Gastrocnemius medialis (tissue), 4 donors: ENCODE data around the gene RGMA. TPM values are rescaled to one million over a fixed set of nuclear protein-coding genes. Genes with fewer than 3 reads are reported as not detected.

Experiments used
- ATAC-seq, 2 donors: fragments of 150-250 bp; one replicate each; pipeline ENCODE4 v1.9.1; 2016
- DNase-seq, 2 donors: peaks; one replicate each; pipeline ENCODE4 v3.0.0-alpha.2; 2019
- H3K27ac ChIP-seq, 4 donors: fragments of 200-600 bp; sonication (generic); 1 replicate in 1 of 4; 2 replicates in 3 of 4; pipeline ENCODE4 v1.5.1; 2016 to 2018; ENCODE audit warnings: mild to moderate bottlenecking in 2 of 4, moderate library complexity in 1 of 4
- H3K27me3 ChIP-seq, 3 donors: fragments of 200-600 bp; sonication (generic) in 2 of 3; 1 replicate in 1 of 3; 2 replicates in 2 of 3; pipeline versions ENCODE4 v1.5.1 to v1.6.0; 2016 to 2019; ENCODE audit warnings: mild to moderate bottlenecking in 1 of 3, moderate library complexity in 1 of 3
- H3K36me3 ChIP-seq, 2 donors: fragments of 200-600 bp; sonication (generic) in 1 of 2; one replicate each; pipeline ENCODE4 v1.5.1; 2017 to 2018
- H3K4me1 ChIP-seq, 2 donors: fragments of 200-600 bp; sonication (generic) in 1 of 2; one replicate each; pipeline ENCODE4 v1.5.1; 2016 to 2017; ENCODE audit warnings: mild to moderate bottlenecking in 2 of 2
- H3K4me3 ChIP-seq, 4 donors: fragments of 200-600 bp; sonication (generic) in 3 of 4; 1 replicate in 1 of 4; 2 replicates in 3 of 4; pipeline ENCODE4 v1.5.1; 2016 to 2019; ENCODE audit warnings: mild to moderate bottlenecking in 2 of 4
- H3K9me3 ChIP-seq, 3 donors: fragments of 200-600 bp; sonication (generic) in 2 of 3; 1 replicate in 1 of 3; 2 replicates in 2 of 3; pipeline ENCODE4 v1.5.1; 2016 to 2019
- CTCF ChIP-seq, 5 experiments: fragments of 450-650 bp in 3 of 5; fragments of 200-600 bp in 2 of 5; sonication (generic) in 2 of 5; IDR thresholded peaks in 4 of 5; conservative IDR thresholded peaks in 1 of 5; 1 replicate in 4 of 5; 2 replicates in 1 of 5; pipeline ENCODE4 v1.5.1; 2016 to 2019; ENCODE audit warnings: antibody characterized with exemption in 5 of 5, mild to moderate bottlenecking in 3 of 5, moderate library complexity in 3 of 5
- POLR2A ChIP-seq, 2 donors: fragments of 450-650 bp; IDR thresholded peaks; one replicate each; pipeline ENCODE4 v1.6.1; 2017; ENCODE audit warnings: antibody characterized with exemption in 2 of 2, mild to moderate bottlenecking in 2 of 2, moderate library complexity in 2 of 2
- in situ Hi-C, 4 donors: fragments of 200-750 bp; cut with MboI; loops; one replicate each; pipeline versions ENCODE4 v1.15.0 to v1.8.0; 2017; ENCODE audit warnings: low sequenced_read_pairs in 4 of 4
- intact Hi-C: fragments of 100-400 bp; cut with DNase I; formaldehyde crosslinking; loops from one replicate; pipeline ENCODE4 v1.15.1; 2023; ENCODE audit warnings: low total_unique reads
- total RNA-seq, 4 donors: library from RNA; depleted of rRNA; stranded (reverse); fragments of >200 nt; gene quantifications; one replicate each; pipeline versions ENCODE4 v1.1.0 to v1.2.3, GENCODE V29; 2016

RGMA gene
- total RNA-seq, 4 donors from 2014 or later, result 150 to 290 (median 184) TPM

GRCh38 chr15:93052090-93052879, 36.7 kb downstream of the RGMA start:
- Histone ChIP-seq H3K27me3 (no peaks in the 10 kb centered on the region), H3K27ac (peak overlapping the region in 2 of 4 donors; percentile 9 to 59), H3K4me3 (no peak overlapping the region), H3K36me3 (peaks cover 0 to 61% of the 10 kb centered on the region in 2 donors), H3K4me1 (peaks cover 12 to 45% of the 10 kb centered on the region in 2 donors), H3K9me3 (no peaks in the 10 kb centered on the region)
- intact Hi-C loops, result no loop called here
- ATAC-seq (no peak), DNase-seq (peak in 1 of 2 donors; percentile 25)
- in situ Hi-C loops, result loop anchor here in 1 of 4 donors (25.0 kb wide), 1 partner anchor 935 kb away; no protein-coding TSS in a partner anchor
- TF ChIP-seq POLR2A (IDR thresholded peaks at IDR 0.05) (no peak), CTCF (IDR thresholded peaks at IDR 0.05 in 4 of 5, conservative IDR thresholded peaks at IDR 0.05 in 1 of 5) (peak in 1 of 5 experiments; percentile 14)

GRCh38 chr15:93051236-93052089, 37.5 kb downstream of the RGMA start:
- intact Hi-C loops, result no loop called here
- no peak for TF ChIP-seq CTCF (IDR thresholded peaks at IDR 0.05 in 4 of 5, conservative IDR thresholded peaks at IDR 0.05 in 1 of 5)
- no peak for TF ChIP-seq POLR2A (IDR thresholded peaks at IDR 0.05)
- in situ Hi-C loops, result loop anchor here in 1 of 4 donors (25.0 kb wide), 1 partner anchor 936 kb away; no protein-coding TSS in a partner anchor
- Histone ChIP-seq H3K27me3 (no peaks in the 10 kb centered on the region), H3K4me1 (peaks cover 4 to 37% of the 10 kb centered on the region in 2 donors), H3K36me3 (peaks cover 0 to 69% of the 10 kb centered on the region in 2 donors), H3K9me3 (no peaks in the 10 kb centered on the region), H3K27ac (peak overlapping the region in 3 of 4 donors; percentile 40 to 59 (median 57)), H3K4me3 (no peak overlapping the region)
- ATAC-seq (no peak), DNase-seq (no peak)

- no peak for TF ChIP-seq POLR2A (IDR thresholded peaks at IDR 0.05)
- no peak for TF ChIP-seq CTCF (IDR thresholded peaks at IDR 0.05 in 4 of 5, conservative IDR thresholded peaks at IDR 0.05 in 1 of 5)
- no peaks in the 10 kb centered on the region for H3K9me3 ChIP-seq
- H3K4me1 ChIP-seq, result peaks cover 2 to 30% of the 10 kb centered on the region in 2 donors
- no peak for DNase-seq
- intact Hi-C loops, result no loop called here
- H3K36me3 ChIP-seq, result peaks cover 4 to 77% of the 10 kb centered on the region in 2 donors
- ATAC-seq, result no peak
- H3K27ac ChIP-seq, result peak overlapping the region in 1 of 4 donors; percentile 59
- H3K4me3 ChIP-seq, result no peak overlapping the region
- no peaks in the 10 kb centered on the region for H3K27me3 ChIP-seq
- in situ Hi-C loops, result loop anchor here in 1 of 4 donors (25.0 kb wide), 1 partner anchor 937 kb away; no protein-coding TSS in a partner anchor
These were observed 38.4 kb downstream of the RGMA start for GRCh38 chr15:93050648-93051047.

- Histone ChIP-seq H3K9me3 (no peaks in the 10 kb centered on the region), H3K4me3 (no peak overlapping the region), H3K4me1 (peaks cover 2 to 26% of the 10 kb centered on the region in 2 donors), H3K27me3 (no peaks in the 10 kb centered on the region), H3K36me3 (peaks cover 4 to 77% of the 10 kb centered on the region in 2 donors), H3K27ac (peak overlapping the region in 1 of 4 donors; percentile 59)
- TF ChIP-seq POLR2A (IDR thresholded peaks at IDR 0.05) (no peak), CTCF (IDR thresholded peaks at IDR 0.05 in 4 of 5, conservative IDR thresholded peaks at IDR 0.05 in 1 of 5) (no peak)
- intact Hi-C loops (no loop called here), in situ Hi-C loops (loop anchor here in 3 of 4 donors (25.0 kb wide), 2 partner anchors 937 to 1262 kb away; no protein-coding TSS in a partner anchor)
- DNase-seq, result no peak
- ATAC-seq, result no peak
These were observed 39.0 kb downstream of the RGMA start for GRCh38 chr15:93049914-93050578.
